K562 (cell line): ENCODE data around the gene NOL4L. TPM values are rescaled to one million over a fixed set of nuclear protein-coding genes. Genes with fewer than 3 reads are reported as not detected.

Source experiments
- BCL6 ChIP-seq: fragments of 250-450 bp; sonication (Bioruptor Pico); IDR thresholded peaks from 2 replicates; pipeline ENCODE4 v1.4.0; 2020
- CEBPB ChIP-seq: fragments of 450-650 bp; IDR thresholded peaks from 2 replicates; pipeline ENCODE4 v1.6.1; 2016; ENCODE audit warnings: missing genetic modification characterization, missing compliant biosample characterization
- DMBX1 ChIP-seq: fragments of 250-450 bp; sonication (Bioruptor Pico); IDR thresholded peaks from 2 replicates; pipeline ENCODE4 v1.8.0; 2022; ENCODE audit warnings: inconsistent platforms, mild to moderate bottlenecking, moderate library complexity, borderline replicate concordance
- EP300 ChIP-seq: IDR thresholded peaks from 2 replicates; pipeline ENCODE4 v1.6.1; 2012; ENCODE audit warnings: low read length, improper control_type of control experiment
- SMAD4 ChIP-seq: fragments of 250-450 bp; sonication (Bioruptor Pico); conservative IDR thresholded peaks from 2 replicates; pipeline ENCODE4 v1.8.0; 2021; ENCODE audit warnings: inconsistent platforms, mild to moderate bottlenecking, moderate library complexity
- polyA plus RNA-seq, 8 experiments: library from polyadenylated mRNA; depleted of rRNA in 4 of 8; stranded (reverse) in 5 of 8; unstranded in 3 of 8; fragments of >200 nt; fragmentation: Nextera tagmentation in 2 of 8; fragmentation: Illumina TruSeq in 1 of 8; extraction: Ambion mirVana in 2 of 8; extraction: Trizol in 1 of 8; gene quantifications; 2 replicates each; pipeline versions ENCODE4 v1.2.1 to v1.2.3, GENCODE V29; 2011 to 2014; ENCODE audit warnings: inconsistent platforms in 1 of 8, missing spikeins in 1 of 8
- total RNA-seq, 7 experiments: library from RNA; depleted of rRNA in 6 of 7; stranded (reverse); fragments of >200 nt in 6 of 7; fragmentation: Illumina TruSeq in 2 of 7; extraction: Trizol in 2 of 7; gene quantifications; 2 replicates each; pipeline versions ENCODE4 v1.2.1 to v1.2.3, GENCODE V29; 2011 to 2021; ENCODE audit warnings: low replicate concordance in 1 of 7
- TF ChIP-seq, protein P1 (sequence below): fragments of 450-650 bp; IDR thresholded peaks from 2 replicates; pipeline ENCODE4 v1.6.1; 2016; ENCODE audit warnings: mild to moderate bottlenecking, moderate library complexity
- TF ChIP-seq, protein P2 (sequence below): fragments of 200-800 bp; sonication (Bioruptor generic); IDR thresholded peaks from 2 replicates; pipeline ENCODE4 v1.6.1; 2017; ENCODE audit warnings: missing genetic modification characterization, missing compliant biosample characterization
- TF ChIP-seq, protein P3 (sequence below): fragments of 450-650 bp; conservative IDR thresholded peaks from 2 replicates; pipeline ENCODE4 v1.6.1; 2016; ENCODE audit warnings: missing genetic modification characterization, low read depth, mild to moderate bottlenecking, control low read depth, missing compliant biosample characterization
- TF ChIP-seq, protein P4 (sequence below), 2 experiments: fragments of 250-450 bp in 1 of 2; fragments of 450-650 bp in 1 of 2; sonication (Bioruptor Pico) in 1 of 2; IDR thresholded peaks; 2 replicates each; pipeline versions ENCODE4 v1.6.1 to v1.8.0; 2016 to 2021; ENCODE audit warnings: mild to moderate bottlenecking in 2 of 2, moderate library complexity in 2 of 2, missing compliant biosample characterization in 1 of 2, missing genetic modification characterization in 1 of 2

Gene NOL4L
- total and polyA plus RNA-seq, 9 of the 15 experiments (the other 6 are each of a cell fraction or from before 2014, with no cell fraction given) = 5.1 to 36.2 (median 13.6) TPM

DNA sequence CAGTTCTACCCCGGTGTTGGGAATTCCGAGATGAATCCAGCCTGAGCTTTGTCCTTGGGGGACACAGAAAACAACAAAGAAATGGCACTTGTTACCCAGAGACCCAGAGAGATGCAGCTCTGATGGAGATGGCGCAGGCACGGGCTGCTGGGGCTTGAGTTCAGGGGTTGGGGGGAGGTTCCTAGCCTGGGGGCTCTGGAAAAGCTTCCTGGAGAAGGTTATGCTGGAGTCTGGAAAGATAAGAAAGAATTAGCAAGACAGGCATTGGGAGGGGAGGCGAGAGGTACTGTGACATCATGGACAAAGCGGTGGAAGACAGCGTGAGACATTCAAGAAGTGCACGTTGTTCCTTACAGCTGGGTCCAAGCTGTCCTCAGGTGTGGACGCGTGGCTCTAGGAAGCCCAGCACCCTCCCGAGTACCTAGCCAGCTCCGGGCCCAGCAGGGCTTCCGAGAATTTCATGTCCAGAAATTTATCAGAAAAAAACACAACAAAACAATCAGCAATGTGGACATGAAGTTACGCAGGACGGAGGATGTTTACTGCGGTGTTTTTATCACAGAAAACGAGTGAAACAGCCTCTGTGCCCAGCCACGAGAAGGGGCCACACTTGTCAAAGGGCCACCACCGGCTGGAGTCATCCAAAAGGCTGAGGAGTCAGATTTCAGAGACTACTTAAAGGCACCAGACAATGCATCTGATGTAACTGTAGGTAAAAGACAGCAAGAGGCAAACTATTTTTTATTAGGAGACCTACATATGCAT is 49.1 kb upstream of the NOL4L start (continued):
- TF ChIP-seq, protein P1, sequence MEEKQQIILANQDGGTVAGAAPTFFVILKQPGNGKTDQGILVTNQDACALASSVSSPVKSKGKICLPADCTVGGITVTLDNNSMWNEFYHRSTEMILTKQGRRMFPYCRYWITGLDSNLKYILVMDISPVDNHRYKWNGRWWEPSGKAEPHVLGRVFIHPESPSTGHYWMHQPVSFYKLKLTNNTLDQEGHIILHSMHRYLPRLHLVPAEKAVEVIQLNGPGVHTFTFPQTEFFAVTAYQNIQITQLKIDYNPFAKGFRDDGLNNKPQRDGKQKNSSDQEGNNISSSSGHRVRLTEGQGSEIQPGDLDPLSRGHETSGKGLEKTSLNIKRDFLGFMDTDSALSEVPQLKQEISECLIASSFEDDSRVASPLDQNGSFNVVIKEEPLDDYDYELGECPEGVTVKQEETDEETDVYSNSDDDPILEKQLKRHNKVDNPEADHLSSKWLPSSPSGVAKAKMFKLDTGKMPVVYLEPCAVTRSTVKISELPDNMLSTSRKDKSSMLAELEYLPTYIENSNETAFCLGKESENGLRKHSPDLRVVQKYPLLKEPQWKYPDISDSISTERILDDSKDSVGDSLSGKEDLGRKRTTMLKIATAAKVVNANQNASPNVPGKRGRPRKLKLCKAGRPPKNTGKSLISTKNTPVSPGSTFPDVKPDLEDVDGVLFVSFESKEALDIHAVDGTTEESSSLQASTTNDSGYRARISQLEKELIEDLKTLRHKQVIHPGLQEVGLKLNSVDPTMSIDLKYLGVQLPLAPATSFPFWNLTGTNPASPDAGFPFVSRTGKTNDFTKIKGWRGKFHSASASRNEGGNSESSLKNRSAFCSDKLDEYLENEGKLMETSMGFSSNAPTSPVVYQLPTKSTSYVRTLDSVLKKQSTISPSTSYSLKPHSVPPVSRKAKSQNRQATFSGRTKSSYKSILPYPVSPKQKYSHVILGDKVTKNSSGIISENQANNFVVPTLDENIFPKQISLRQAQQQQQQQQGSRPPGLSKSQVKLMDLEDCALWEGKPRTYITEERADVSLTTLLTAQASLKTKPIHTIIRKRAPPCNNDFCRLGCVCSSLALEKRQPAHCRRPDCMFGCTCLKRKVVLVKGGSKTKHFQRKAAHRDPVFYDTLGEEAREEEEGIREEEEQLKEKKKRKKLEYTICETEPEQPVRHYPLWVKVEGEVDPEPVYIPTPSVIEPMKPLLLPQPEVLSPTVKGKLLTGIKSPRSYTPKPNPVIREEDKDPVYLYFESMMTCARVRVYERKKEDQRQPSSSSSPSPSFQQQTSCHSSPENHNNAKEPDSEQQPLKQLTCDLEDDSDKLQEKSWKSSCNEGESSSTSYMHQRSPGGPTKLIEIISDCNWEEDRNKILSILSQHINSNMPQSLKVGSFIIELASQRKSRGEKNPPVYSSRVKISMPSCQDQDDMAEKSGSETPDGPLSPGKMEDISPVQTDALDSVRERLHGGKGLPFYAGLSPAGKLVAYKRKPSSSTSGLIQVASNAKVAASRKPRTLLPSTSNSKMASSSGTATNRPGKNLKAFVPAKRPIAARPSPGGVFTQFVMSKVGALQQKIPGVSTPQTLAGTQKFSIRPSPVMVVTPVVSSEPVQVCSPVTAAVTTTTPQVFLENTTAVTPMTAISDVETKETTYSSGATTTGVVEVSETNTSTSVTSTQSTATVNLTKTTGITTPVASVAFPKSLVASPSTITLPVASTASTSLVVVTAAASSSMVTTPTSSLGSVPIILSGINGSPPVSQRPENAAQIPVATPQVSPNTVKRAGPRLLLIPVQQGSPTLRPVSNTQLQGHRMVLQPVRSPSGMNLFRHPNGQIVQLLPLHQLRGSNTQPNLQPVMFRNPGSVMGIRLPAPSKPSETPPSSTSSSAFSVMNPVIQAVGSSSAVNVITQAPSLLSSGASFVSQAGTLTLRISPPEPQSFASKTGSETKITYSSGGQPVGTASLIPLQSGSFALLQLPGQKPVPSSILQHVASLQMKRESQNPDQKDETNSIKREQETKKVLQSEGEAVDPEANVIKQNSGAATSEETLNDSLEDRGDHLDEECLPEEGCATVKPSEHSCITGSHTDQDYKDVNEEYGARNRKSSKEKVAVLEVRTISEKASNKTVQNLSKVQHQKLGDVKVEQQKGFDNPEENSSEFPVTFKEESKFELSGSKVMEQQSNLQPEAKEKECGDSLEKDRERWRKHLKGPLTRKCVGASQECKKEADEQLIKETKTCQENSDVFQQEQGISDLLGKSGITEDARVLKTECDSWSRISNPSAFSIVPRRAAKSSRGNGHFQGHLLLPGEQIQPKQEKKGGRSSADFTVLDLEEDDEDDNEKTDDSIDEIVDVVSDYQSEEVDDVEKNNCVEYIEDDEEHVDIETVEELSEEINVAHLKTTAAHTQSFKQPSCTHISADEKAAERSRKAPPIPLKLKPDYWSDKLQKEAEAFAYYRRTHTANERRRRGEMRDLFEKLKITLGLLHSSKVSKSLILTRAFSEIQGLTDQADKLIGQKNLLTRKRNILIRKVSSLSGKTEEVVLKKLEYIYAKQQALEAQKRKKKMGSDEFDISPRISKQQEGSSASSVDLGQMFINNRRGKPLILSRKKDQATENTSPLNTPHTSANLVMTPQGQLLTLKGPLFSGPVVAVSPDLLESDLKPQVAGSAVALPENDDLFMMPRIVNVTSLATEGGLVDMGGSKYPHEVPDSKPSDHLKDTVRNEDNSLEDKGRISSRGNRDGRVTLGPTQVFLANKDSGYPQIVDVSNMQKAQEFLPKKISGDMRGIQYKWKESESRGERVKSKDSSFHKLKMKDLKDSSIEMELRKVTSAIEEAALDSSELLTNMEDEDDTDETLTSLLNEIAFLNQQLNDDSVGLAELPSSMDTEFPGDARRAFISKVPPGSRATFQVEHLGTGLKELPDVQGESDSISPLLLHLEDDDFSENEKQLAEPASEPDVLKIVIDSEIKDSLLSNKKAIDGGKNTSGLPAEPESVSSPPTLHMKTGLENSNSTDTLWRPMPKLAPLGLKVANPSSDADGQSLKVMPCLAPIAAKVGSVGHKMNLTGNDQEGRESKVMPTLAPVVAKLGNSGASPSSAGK = peak; percentile 91
- TF ChIP-seq CEBPB (tag) (no peak), EP300 (peak; percentile 57), DMBX1 (CRISPR knock-in tag) (0 out of 2 replicates have a peak, but pooled peaks have one; percentile 21), BCL6 (CRISPR knock-in tag) (no peak), SMAD4 (CRISPR knock-in tag) (peak; percentile 79)
- TF ChIP-seq, protein P2, sequence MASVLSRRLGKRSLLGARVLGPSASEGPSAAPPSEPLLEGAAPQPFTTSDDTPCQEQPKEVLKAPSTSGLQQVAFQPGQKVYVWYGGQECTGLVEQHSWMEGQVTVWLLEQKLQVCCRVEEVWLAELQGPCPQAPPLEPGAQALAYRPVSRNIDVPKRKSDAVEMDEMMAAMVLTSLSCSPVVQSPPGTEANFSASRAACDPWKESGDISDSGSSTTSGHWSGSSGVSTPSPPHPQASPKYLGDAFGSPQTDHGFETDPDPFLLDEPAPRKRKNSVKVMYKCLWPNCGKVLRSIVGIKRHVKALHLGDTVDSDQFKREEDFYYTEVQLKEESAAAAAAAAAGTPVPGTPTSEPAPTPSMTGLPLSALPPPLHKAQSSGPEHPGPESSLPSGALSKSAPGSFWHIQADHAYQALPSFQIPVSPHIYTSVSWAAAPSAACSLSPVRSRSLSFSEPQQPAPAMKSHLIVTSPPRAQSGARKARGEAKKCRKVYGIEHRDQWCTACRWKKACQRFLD (CRISPR knock-in tag) = peak; percentile 72; the same call in 1 of the 2 replicates
- TF ChIP-seq, protein P3, sequence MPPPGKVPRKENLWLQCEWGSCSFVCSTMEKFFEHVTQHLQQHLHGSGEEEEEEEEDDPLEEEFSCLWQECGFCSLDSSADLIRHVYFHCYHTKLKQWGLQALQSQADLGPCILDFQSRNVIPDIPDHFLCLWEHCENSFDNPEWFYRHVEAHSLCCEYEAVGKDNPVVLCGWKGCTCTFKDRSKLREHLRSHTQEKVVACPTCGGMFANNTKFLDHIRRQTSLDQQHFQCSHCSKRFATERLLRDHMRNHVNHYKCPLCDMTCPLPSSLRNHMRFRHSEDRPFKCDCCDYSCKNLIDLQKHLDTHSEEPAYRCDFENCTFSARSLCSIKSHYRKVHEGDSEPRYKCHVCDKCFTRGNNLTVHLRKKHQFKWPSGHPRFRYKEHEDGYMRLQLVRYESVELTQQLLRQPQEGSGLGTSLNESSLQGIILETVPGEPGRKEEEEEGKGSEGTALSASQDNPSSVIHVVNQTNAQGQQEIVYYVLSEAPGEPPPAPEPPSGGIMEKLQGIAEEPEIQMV (tag) = no peak
- TF ChIP-seq, protein P4, sequence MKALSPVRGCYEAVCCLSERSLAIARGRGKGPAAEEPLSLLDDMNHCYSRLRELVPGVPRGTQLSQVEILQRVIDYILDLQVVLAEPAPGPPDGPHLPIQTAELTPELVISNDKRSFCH (CRISPR knock-in tag; IDR thresholded peaks at IDR 0.05) = no peak
- TF ChIP-seq, protein P4 (tag; IDR thresholded peaks at IDR 0.05) = 0 out of 2 replicates have a peak, but pooled peaks have one; percentile 13
